ENCODE measurements around the gene TMEM87B.
"Not testable (repeated sequence)": the region's sequence is repeated elsewhere in the genome, so short reads cannot be mapped to it uniquely, and the experiment has no call there.

The TMEM87B gene

DNA sequence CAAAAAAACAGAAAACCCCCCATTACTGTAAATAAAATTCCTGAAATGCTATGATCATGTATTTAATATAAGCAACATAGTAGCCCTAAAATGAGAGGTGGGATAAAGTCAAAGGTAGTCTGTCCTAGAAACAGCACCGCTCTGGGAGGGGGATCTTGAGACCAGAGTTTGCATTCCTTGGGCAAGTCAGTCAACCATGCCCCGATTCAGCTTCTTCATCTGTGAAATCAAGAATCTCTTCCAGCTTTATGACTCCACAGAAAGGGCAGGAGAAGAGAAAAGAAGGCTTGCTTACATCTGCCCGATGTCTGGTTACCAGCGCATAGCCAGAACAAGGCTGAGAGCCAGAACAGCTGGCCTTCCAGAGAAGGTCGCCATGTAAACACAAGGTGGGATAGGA is 81.0 kb downstream of the TMEM87B start:
- DNase-seq = no peak

DNA sequence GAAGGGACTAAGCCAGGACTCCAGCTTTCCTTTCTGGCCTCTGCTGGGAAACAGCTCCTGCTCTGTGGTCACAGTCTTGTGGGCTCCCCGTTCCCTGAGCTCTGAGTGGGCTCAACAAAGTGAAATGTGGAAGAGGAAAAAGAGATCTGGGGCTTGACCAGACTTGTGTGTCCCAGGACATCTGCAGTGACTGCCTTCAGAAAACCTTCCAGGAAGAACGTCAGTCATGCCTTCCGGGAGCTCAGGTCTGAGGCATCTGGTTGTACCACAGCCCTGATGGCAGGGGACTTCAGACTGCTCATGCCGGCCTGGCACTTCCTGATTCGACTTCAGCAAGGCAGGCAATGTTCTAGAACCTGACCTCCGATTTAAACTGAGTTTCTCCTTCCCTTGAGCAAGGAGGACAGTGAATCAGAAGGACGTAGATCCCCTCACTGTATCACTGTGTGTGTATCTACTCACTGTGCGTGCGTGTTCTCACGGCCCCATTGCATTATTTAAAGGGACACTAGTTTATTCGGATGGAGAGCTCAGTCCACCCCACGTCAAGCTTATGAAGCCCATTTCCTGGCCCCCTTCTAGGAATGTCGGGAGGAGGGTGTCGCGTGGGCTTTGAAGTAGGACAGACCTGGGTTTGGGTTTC is 82.6 kb downstream of the TMEM87B start:
- peak; percentile 53 for DNase-seq

DNA sequence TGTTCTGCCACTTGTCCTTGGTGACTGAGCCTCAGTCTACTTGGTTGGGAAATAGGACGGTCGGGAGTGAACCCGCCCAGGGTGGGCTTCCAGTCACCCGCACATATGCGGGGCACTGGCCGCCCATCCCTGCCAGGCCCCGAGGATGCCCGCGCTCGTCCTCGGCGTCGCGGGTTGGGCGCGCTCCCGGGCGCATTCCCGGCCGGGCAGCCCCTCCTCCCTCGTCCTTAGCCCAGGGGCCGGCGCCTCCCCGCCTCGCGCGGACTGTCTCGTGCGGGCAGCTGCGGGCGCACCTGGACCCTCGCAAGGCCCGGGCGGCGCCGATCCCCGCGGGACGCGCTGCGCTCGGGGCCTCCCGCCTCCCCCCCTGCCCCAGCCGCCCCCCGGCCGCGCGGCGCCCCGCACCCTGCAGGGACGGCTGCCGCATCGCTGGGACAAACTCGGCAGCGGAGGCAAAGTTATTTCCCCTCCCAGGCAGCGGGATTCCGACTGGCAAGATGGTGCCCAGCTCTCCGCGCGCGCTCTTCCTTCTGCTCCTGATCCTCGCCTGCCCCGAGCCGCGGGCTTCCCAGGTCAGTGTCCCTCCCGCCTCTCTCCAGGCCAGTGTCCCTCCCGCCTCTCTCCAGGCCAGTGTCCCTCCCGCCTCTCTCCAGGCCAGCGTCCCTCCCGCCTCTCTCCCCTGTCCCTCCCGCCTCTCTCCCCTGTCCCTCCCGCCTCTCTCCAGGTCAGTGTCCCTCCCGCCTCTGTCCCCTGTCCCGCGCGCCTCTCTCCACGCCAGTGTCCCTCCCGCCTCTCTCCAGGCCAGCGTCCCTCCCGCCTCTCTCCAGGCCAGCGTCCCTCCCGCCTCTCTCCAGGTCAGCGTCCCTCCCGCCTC is 83.3 kb downstream of the TMEM87B start, which contains the start of gene FBLN7:
Gene FBLN7 (plus strand): TSS at position 227 of the 874 bp plus-strand sequence. CDS start 271 bp downstream, at position 498.
- DNase-seq = peak; percentile 53

DNA sequence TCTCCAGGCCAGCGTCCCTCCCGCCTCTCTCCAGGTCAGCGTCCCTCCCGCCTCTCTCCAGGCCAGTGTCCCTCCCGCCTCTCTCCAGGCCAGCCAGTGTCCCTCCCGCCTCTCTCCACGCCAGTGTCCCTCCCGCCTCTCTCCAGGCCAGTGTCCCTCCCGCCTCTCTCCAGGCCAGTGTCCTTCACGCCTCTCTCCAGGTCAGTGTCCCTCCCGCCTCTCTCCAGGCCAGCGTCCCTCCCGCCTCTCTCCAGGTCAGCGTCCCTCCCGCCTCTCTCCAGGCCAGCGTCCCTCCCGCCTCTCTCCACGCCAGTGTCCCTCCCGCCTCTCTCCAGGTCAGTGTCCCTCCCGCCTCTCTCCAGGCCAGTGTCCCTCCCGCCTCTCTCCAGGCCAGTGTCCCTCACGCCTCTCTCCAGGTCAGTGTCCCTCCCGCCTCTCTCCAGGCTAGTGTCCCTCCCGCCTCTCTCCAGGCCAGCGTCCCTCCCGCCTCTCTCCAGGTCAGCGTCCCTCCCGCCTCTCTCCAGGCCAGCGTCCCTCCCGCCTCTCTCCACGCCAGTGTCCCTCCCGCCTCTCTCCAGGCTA is 84.1 kb downstream of the TMEM87B start:
- not testable (repeated sequence) for DNase-seq

DNA sequence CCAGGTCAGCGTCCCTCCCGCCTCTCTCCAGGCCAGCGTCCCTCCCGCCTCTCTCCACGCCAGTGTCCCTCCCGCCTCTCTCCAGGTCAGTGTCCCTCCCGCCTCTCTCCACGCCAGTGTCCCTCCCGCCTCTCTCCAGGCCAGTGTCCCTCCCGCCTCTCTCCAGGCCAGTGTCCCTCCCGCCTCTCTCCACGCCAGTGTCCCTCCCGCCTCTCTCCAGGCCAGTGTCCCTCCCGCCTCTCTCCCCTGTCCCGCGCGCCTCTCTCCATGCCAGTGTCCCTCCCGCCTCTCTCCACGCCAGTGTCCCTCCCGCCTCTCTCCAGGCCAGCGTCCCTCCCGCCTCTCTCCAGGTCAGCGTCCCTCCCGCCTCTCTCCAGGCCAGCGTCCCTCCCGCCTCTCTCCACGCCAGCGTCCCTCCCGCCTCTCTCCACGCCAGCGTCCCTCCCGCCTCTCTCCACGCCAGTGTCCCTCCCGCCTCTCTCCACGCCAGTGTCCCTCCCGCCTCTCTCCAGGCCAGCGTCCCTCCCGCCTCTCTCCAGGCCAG is 84.7 kb downstream of the TMEM87B start:
- DNase-seq = not testable (repeated sequence)

DNA sequence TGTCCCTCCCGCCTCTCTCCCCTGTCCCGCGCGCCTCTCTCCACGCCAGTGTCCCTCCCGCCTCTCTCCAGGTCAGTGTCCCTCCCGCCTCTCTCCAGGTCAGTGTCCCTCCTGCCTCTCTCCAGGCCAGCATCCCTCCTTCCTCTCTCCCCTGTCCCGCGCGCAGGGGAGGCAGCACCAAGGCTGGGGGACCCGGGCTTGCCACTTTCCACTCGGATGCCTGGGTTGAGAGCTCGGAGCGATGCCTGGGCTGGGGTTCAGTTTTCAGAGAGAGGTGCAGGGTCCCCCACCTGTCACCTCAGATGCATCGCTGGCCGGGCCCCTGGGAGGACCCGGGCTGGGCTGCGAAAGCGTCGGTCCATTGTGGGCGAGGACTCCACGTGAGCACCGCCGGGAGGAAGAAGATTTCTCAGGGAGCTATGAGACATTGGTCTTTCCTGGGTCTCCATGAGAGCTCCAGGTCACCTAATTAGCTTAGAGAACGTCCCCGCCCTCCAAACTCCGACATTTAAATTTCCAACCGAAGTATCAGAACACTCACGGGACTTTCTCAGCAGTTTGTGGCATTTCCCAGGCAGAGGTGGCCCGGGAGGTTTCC is 85.2 kb downstream of the TMEM87B start:
- no peak for DNase-seq

DNA sequence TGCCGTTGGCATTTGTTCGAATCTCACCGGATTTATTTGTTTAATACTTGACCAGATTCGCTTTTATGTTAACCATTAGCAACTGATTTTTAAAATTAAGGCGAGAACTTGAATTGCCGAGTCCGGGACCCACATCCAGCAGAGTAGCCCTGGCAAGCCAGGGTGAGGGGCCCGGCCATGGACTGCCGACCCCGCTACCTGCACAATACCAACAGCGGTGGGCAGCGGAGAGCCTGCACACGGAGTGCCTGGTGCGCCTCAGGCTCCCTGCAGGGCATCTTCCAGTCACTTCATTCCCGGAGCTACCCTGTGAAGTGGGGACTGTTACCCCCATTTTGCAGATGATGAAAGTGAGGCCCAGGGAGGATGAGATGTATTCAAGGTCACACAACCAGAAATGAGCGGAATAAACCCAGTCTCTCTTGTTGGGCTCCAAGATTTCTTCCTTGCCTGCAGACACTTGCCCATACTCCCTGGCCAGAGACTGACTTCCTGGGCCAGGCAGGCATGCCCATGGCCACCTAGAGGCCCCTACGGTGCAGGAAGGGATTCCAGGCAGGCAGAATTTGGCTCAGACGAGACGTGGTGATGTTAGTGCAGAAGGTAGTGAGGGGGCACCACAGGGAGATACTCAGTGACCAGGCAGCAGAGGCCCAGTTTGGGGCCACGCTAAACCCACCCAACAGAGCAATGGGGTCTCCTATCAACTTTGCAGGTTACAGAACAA is 86.0 kb downstream of the TMEM87B start:
- DNase-seq = no peak

DNA sequence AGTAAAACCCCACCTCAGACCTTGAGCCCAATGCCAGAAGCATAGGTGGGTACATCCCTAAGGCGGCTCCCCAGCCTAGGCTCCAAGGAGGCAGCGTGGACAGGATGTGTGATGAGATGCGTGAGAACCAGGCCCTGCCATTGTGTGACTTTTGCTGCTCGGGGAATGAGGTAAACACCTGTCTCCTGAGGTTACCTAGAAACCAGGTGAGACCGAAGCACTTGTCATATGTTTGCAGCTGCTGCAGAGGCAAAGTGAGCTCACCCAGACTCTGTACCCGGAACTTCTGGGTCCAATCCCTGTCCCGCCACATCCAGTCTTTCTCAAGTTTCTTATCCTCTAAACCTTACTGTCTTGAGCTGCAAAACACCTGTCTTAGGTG is 86.5 kb downstream of the TMEM87B start:
- no peak for DNase-seq

DNA sequence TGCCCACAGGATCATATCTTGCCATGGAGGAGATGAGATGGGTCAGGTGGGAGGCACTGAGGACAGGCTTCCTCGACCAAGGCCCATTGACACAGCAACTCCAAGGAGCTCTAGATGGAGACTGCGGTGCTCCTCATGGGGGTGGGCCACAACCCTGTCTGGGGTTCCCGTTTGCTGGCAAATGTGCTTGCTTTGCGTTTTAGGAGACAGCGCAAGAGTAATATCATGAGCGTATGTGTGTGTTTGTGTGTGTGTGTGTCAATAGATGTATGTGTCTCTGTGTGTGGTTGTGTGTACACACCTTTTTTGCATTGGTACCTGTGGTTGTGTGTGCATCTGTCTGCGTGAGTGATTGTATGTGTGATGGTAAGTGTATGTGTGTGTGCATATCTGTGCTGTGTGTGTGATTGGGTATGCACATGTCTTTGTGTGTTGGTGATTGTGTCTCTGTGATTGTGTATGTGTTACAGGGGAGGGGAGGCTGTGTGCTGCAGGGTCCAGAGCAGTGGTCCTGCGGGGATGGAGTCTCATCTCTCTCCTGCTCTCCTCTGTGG is 87.5 kb downstream of the TMEM87B start:
- DNase-seq = no peak

DNA sequence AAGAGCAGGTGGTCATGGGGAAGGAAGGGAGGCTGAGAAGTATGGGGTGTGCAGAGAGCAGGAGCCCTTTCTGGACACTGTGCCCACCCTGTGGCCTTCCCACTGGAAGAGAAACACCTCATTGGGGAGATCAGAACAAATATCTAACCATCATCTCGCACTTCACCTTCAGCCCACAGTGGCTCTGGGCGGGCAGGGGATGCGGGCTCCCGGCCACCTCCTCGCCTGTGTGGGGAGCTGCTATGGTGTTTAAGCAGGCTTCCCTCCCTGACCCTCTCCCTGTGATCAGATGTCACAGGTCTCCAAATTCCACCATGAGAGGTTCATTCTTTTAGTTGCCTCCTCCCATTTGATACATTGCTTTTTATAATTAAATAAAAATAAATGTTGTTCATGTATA is 88.1 kb downstream of the TMEM87B start:
- DNase-seq = no peak

DNA sequence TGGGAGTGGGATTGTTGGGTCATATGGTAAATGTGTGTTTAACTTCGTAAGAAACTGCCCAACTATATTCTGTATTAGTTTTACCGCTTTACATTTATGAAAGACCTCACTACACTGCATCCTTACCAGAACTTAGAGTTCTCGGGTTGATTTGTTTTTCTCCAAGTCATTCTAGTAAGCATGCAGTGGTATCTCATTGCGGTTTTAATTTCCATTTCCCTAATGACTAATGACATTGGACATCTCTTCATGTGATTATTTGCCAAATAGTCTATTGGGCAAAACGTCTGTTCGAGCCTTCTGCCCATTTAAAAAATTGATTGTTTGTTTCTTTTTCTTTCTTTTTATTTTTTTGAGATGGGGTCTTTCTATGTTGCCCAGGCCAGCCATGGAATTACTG is 89.9 kb downstream of the TMEM87B start:
- no peak for DNase-seq

DNA sequence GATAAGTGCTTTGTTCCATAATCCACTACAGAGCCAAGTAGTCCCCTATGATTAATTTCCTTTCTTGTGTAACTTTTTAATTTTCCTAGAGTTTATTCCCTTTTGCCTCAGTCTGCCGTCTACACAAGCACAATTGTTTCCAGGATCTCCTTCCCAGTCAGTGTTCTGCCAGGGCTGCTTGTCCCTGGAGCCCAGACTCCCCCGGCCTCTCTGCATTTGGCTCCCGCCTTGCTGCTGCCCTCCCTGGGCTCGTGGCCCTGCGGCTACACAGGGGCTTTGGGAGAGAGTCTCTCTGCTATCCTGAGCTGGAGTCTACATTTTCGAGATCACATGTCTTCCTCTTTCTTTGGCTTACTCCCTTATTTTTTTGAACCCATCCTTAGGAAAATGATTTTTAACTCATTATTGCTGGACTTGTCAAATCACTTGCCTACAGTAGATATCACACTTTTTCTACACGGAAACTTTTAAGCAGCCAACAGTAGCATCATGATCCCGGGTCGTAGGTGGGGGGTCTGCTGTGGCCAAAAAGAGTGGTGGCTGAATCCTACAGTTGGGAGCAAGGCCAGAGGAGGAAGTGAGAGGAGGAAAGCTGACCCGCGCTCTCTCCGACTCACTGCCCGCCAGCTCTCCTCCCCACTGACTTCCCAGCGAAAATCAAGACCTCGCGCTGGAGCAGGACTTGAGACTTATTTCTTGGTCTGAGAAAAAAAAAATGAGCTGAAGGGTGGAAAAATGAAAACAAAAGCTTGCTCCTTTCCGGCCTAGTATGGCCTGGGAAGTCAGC is 92.5 kb downstream of the TMEM87B start:
- no peak for DNase-seq

DNA sequence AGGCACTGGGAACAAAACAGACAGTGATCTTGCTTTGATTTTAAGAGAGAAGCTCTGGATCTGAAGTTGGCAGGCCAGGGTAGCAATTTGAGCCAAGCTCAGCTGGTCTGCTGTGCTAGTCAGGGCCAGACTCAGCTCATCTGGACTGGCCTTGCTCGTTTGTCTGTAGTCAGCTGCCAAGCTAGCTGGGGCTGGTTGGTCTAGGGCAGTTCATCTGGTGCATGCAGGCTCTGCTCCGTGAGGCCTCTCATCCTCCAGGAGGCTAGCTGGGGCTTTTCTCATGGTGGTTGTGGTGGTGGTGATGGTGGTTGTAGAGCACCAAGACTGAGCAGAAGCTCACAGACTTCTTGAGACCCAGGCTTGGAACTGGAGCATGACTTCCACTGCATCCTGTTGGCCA is 93.4 kb downstream of the TMEM87B start:
- DNase-seq = no peak

DNA sequence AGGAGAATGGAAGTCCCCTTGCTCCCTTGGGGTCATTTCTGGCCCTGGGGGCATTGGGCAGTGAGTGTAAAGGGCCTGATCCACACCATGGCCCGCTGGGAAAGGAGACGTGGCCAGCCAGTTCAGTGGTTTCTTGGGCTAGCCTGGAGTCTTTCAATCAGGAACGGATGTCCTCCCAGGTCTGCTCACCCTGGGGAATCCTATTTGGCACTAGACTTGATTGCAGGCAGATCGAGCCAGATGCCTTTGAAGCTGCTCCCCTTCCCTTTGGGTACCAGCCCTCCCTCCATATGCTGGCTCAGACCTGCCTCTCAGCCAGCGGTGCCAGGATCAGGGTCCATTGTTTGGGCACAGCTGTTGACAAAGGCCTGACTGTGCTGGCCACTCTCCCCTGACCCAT is 94.1 kb downstream of the TMEM87B start:
- DNase-seq = no peak

DNA sequence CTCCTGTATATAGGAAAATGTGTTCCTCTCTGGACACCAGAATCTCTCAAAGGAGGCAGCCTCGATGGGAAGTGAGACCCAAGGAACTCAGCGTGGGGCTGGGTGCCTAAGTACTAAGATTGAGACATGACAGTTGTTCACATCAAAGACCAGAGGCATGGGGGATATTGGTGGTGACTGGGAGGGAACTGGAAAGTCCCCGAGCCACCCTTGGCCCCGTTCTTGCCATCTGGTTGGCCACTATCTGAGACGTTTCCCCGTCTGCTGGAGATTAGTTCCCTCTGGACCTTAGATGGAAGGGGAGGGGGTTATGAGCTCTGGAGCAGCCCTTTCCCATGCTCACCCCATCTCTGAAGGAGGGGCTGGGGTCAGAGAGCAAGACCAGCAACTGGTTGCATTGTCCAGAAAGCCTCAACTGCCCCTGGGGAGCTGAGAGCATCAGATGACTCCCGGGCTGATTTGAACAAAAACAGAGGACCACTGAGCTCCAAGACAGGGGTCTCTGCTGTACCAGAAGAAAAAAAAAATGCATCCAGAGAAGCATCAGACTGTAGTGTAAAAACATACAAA is 94.9 kb downstream of the TMEM87B start:
- no peak for DNase-seq

DNA sequence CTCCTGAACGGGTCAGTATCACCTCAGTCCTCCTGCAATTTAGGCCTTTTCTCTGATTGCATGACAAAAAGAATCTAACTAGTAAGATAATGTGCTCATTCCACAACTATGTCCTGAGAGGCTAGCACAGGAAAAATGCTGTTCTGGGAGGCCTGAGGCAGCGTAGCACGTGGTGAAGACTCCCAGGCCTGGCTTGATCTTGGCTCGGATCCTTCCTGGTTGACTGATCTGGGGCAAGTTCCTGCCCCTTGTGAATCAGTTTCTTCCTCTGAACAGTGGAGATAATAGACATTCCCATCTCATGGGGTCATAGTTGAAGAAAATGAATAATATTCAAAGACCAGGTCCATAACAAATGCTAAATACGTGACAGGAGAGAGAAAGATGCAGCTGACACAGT is 95.4 kb downstream of the TMEM87B start:
- no peak for DNase-seq

DNA sequence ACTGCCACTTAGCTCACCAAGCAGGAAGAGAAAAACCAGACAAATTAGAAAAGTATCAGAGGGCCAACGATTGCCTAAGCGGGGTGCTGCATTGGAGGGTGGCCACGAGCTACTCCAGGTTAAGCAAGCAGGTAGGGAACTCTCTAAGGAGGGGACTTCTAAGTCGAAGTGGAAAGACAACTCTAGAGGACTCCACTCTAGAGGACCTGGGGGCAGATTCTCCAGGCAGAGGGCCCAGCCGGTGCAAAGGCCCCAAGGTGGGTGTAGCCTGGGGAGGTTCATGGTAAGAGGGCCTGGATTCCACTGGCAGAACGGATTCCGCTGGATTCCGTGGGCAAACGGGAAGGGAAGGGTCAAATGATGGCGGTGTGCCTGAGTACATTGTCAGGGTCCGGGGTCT is 95.8 kb downstream of the TMEM87B start:
- DNase-seq = no peak

DNA sequence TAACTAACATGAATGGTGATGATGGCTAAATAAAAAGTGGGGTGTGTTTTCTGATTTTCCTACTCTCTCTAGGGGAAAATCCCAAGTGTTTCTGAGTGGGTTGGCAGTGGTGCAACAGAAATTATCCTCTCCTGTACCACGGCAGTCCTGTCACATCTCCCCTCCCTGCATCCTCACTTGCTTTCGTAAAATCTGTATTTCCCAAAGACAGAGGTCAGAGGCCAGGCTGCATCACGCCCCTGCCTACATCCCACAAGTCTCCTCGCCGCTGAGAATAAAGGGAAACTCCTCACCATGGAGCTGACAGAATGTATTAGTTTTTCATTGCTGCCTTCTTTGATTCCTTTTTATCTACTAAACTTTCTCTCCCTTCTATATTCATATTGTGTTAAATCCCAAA is 96.2 kb downstream of the TMEM87B start:
- no peak for DNase-seq

DNA sequence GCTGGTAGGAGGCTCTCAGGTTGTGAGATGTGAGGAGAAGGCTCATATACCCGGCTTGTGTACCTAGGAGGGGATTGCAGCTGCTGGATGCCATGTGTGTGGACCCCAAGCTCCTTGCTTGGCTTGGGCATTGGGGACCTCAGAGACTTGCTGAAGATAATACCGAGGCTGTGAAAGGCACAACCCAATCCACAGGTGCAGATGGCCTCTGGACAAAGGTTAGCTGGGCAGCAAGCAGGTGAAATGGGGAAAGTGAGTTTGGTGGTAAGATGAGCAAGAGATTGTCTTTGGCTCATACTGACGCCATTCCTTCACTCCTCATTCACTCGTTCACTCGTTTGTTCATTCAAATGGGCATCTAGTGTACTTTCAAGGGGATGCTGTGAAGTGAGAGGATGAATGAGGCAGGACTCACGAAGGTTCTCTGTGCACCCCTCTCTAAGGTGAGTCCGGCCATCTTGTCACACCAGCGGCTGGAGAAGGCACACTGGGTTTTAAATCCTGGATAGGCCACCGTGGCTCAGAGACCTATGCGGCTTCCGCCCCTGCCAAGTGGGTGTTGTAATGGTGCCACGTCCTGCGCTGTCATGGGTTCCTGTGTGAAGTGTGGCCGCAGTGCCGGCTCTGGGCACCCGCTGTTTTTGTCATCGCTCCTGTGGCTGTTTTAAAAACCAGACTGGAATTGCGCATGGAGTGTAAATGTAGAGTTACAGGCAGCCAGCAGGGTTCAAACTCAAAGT is 96.8 kb downstream of the TMEM87B start:
- no peak for DNase-seq

DNA sequence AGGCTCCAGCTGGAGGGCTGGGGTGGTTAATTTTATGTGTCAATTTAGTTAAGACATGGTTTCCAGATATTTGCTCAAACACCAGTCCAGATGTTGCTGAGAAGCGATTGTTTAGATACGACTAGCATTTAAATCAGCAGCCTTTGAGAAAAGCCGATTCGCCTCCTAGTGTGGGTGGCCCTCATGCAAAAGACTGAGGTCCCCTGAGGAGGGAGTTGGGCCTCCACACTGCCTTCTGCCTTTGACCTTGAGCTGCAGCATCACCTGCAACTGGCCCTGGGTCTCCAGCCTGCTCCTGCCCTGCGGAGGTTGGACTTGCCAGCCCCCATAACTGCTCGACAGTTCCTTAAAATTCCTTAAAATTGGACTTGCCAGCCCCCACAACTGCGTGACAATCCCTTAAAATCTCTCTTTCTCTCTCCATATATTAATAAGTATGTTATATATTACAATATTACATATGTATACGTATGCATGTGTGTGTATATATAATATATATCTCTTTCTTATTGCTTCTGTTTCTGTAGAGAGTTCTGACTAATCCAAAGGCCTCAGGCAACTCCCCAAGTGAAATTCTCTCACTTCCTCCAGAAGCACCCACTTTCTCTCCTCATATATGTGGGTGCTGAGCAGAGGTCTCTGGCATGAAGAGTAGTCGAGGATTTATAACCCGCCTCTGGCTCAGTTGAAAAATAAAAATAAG is 97.6 kb downstream of the TMEM87B start:
- DNase-seq = no peak
